ENCODE results near the gene TPK1. TPM values are rescaled to one million over a fixed set of nuclear protein-coding genes. Genes with fewer than 3 reads are reported as not detected.

Gene TPK1
- total RNA-seq, 2 donors from 2014 or later, result 4.1 to 6.4 TPM

GRCh38 chr7:144547888-144548287, 288.0 kb downstream of the TPK1 start:
- no peaks in the 10 kb centered on the region for H3K27me3 ChIP-seq
- peaks cover 7% of the 10 kb centered on the region for H3K36me3 ChIP-seq
- no peak overlapping the region for H3K27ac ChIP-seq
- H3K4me1 ChIP-seq, result no peaks in the 10 kb centered on the region
- no peak for TF ChIP-seq CTCF (IDR thresholded peaks at IDR 0.05)
- H3K4me3 ChIP-seq, result no peak overlapping the region
- no peak for DNase-seq (ENCODE audit: low spot score)
- H3K9me3 ChIP-seq, result no peaks in the 10 kb centered on the region

- no peak overlapping the region for H3K27ac ChIP-seq
- H3K9me3 ChIP-seq, result no peaks in the 10 kb centered on the region
- no peak for DNase-seq (ENCODE audit: low spot score)
Observed at GRCh38 chr7:144546782-144547181, 289.1 kb downstream of the TPK1 start.

DNA sequence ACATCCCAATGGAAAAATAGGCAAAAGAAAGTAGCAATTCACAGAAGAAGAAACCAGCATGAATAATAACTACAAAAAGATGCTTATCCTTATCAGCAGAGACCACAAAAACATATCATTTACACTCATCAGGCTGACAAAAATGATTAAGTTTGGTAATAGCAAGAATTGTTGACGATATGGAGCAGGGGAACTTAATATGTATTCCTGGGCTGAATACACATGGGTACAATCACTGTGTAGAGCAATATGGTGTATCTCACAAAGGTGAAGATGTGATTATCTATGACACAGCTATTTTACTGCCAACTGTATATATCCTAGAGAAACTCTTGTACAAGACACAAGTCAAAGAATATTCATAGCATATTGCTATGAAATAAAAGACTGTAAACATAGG, 290.5 kb downstream of the TPK1 start:
- Histone ChIP-seq H3K4me3 (no peak overlapping the region), H3K27me3 (no peaks in the 10 kb centered on the region), H3K9me3 (no peaks in the 10 kb centered on the region), H3K4me1 (no peaks in the 10 kb centered on the region), H3K27ac (no peak overlapping the region), H3K36me3 (peaks cover 7% of the 10 kb centered on the region)
- no peak for TF ChIP-seq CTCF (IDR thresholded peaks at IDR 0.05)
- no peak for DNase-seq (ENCODE audit: low spot score)

More at GRCh38 chr7:144546782-144547181, 289.1 kb downstream of the TPK1 start:
- H3K4me3 ChIP-seq, result no peak overlapping the region
- TF ChIP-seq CTCF (IDR thresholded peaks at IDR 0.05), result no peak
- no peaks in the 10 kb centered on the region for H3K4me1 ChIP-seq
- peaks cover 7% of the 10 kb centered on the region for H3K36me3 ChIP-seq
- no peaks in the 10 kb centered on the region for H3K27me3 ChIP-seq

DNA sequence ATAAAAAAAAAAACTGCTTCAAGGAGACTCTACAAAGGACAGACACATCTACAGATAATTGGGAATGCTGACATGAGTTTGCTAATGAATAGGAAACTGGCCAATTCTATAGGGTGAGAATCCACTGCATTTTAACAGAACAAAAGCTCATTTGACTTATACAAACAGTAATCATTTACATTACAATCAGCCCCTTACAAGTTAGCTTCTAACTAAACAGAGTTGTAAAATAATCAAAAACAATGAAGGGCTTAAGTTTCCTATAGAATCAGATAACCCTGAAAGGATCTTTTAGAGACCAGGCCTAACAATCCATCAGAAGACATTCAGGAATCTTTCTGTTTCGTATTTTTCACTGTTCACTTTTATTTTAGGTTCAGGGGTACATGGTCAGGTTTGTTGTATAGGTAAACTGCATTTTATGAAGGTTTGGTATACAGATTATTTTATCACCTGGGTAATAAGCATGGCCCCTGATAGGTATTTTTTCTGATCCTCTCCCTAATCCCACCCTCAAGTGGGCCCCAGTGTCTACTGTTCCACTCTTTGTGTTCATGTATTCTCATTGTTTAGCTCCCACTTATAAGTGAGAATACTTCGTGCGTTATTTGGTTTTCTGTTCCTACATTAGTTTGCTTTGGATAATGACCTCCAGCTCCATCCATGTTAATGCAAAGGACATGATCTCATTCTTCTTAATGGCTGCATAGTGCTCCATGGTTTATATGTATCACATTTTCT, 301.0 kb downstream of the TPK1 start:
- no peak for TF ChIP-seq CTCF (IDR thresholded peaks at IDR 0.05)

DNA sequence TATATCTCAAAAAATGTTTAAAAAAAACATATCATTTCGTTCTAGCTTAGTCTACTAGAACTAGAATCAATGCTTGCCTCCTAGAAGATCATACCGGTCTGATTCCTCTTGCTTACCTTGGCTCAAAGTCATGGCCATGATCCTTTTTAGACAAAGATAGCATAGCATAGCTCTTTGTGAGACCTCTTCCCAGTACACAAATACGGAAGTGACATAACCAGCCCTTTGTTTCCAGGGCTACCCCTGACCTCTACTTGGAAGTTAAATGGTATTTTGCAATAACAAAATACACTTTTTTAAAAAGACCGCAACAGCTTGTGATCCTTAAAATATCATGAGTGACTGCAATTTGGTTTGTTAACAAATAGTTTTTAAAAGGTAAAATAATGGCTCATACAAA, 301.7 kb downstream of the TPK1 start:
- H3K4me3 ChIP-seq, result no peak overlapping the region
- H3K27ac ChIP-seq, result no peak overlapping the region
- no peaks in the 10 kb centered on the region for H3K9me3 ChIP-seq
- H3K4me1 ChIP-seq, result no peaks in the 10 kb centered on the region
- no peaks in the 10 kb centered on the region for H3K27me3 ChIP-seq
- no peak for TF ChIP-seq CTCF (IDR thresholded peaks at IDR 0.05)
- H3K36me3 ChIP-seq, result no peaks in the 10 kb centered on the region
- no peak for DNase-seq (ENCODE audit: low spot score)

More for the DNA sequence above, 301.0 kb downstream of the TPK1 start:
- Histone ChIP-seq H3K27ac (no peak overlapping the region), H3K27me3 (no peaks in the 10 kb centered on the region), H3K9me3 (no peaks in the 10 kb centered on the region), H3K4me3 (no peak overlapping the region), H3K36me3 (no peaks in the 10 kb centered on the region), H3K4me1 (no peaks in the 10 kb centered on the region)
- DNase-seq (ENCODE audit: low spot score), result no peak

DNA sequence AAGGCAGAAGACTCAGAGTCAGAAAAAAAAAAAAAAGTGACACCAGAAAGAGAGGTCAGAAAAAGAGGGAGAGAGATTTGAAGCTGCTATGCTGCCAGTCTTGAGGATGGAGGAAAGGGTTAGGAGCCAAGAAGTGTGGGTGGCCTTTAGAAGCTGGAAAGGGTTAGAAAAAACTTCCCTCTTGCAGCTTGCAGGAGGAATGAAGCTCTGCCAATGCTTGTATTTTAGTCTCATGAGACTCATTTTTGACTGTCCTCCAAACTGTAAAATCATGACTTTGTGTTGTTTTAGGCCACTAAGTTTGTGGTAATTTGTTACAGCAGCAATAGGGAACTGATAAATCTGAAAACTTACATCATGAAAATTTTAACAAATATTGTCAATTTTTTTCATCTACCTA, 304.7 kb downstream of the TPK1 start:
- no peaks in the 10 kb centered on the region for H3K27me3 ChIP-seq
- no peak overlapping the region for H3K27ac ChIP-seq
- H3K9me3 ChIP-seq, result no peaks in the 10 kb centered on the region
- TF ChIP-seq CTCF (IDR thresholded peaks at IDR 0.05), result no peak
- H3K36me3 ChIP-seq, result no peaks in the 10 kb centered on the region
- no peak for DNase-seq (ENCODE audit: low spot score)
- no peaks in the 10 kb centered on the region for H3K4me1 ChIP-seq
- no peak overlapping the region for H3K4me3 ChIP-seq

All from right atrium auricular region (tissue), 2 donors.